ENCODE results near the gene IL21R.

DNA sequence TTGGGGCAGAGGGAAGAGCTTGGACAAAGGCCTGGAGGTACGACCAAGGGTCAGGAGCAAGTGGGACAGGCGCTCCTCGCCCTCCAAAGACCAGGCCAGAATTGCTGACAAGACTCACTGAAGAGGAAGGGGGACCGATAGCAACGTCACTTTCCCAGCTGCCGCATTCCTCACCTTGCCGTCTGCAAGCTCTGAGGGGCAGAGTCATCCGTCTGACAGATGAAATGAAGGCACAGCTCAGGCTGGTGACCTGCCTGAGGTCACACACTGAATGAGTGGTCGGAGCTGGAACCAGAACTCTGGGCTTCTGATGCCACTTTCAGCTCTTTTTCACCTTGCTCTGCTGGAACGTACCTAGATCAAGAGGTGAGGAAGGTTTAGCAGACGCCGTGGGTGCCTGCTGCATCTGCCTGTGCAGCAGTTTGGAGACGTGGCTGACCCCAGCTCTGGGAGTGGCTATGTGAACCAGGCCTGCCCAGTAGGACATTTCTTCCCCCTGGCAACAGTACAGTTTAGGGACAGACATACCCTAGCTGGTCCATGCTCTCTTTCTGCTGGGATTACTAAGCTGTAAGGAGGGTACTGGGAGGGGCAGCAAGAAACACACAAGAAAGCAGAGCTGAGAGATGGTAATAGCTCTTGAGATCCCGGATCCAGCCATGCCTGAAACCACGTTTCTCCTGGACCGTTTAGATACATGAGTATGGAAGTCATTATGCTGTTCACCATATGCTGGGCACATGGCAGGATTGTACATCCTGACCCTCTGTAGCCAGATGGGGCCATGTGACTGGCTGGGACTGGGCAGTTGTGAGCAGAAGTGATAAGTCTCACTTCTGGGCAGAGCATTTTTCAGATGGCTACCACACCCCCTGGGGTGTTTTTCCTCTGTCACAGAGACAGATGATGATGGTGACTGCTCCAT is 50.9 kb downstream of the IL21R start:
- TF ChIP-seq GATA2 (IDR thresholded peaks at IDR 0.05; ENCODE audit: low read depth, low read length) (no peak), GATA3 (IDR thresholded peaks at IDR 0.05; ENCODE audit: low read depth, low read length) (no peak)
